EH (cell line): ENCODE data around the gene ARL6IP6.
"Not testable (repeated sequence)": the region's sequence is repeated elsewhere in the genome, so short reads cannot be mapped to it uniquely, and the experiment has no call there.

Experiments used
- DNase-seq: peaks from one replicate; pipeline ENCODE4 v3.0.0-alpha.2; 2015; ENCODE audit warnings: low read depth

The ARL6IP6 gene

GRCh38 chr2:152723918-152724317 lies 5.5 kb downstream of the ARL6IP6 start:
- DNase-seq: no peak

GRCh38 chr2:152729844-152730243 lies 11.4 kb downstream of the ARL6IP6 start:
- no peak for DNase-seq

- DNase-seq: no peak
Measured at GRCh38 chr2:152730591-152731333, 12.3 kb downstream of the ARL6IP6 start.

- not testable (repeated sequence) for DNase-seq
Measured at GRCh38 chr2:152737509-152737908, 19.1 kb downstream of the ARL6IP6 start.

- no peak for DNase-seq
Measured at GRCh38 chr2:152738438-152738837, 20.0 kb downstream of the ARL6IP6 start.

GRCh38 chr2:152739705-152740104 lies 21.3 kb downstream of the ARL6IP6 start:
- DNase-seq: not testable (repeated sequence)

GRCh38 chr2:152740743-152741328 lies 22.4 kb downstream of the ARL6IP6 start:
- peak; percentile 67 for DNase-seq

GRCh38 chr2:152743002-152743401 lies 24.6 kb downstream of the ARL6IP6 start:
- no peak for DNase-seq

GRCh38 chr2:152747751-152748150 lies 29.3 kb downstream of the ARL6IP6 start:
- DNase-seq: peak; percentile 65

- peak; percentile 6 for DNase-seq
Measured at GRCh38 chr2:152755029-152755428, 36.6 kb downstream of the ARL6IP6 start.

GRCh38 chr2:152759290-152760072 lies 41.1 kb downstream of the ARL6IP6 start:
- DNase-seq: no peak

- no peak for DNase-seq
Measured at GRCh38 chr2:152761214-152761613, 42.8 kb downstream of the ARL6IP6 start.

- peak; percentile 84 for DNase-seq
Measured at GRCh38 chr2:152762202-152762601, 43.8 kb downstream of the ARL6IP6 start.

- not testable (repeated sequence) for DNase-seq
Measured at GRCh38 chr2:152763208-152763607, 44.8 kb downstream of the ARL6IP6 start.

- DNase-seq: no peak
Measured at GRCh38 chr2:152763651-152764050, 45.2 kb downstream of the ARL6IP6 start.

GRCh38 chr2:152766928-152767327 lies 48.5 kb downstream of the ARL6IP6 start:
- peak; percentile 27 for DNase-seq

GRCh38 chr2:152781175-152781574 lies 62.8 kb downstream of the ARL6IP6 start:
- no peak for DNase-seq

- DNase-seq: no peak
Measured at GRCh38 chr2:152782171-152782570, 63.8 kb downstream of the ARL6IP6 start.

GRCh38 chr2:152790883-152791282 lies 72.5 kb downstream of the ARL6IP6 start:
- DNase-seq: no peak

- DNase-seq: no peak
Measured at GRCh38 chr2:152791979-152792378, 73.6 kb downstream of the ARL6IP6 start.

- no peak for DNase-seq
Measured at GRCh38 chr2:152792974-152793373, 74.6 kb downstream of the ARL6IP6 start.

GRCh38 chr2:152796941-152797340 lies 78.5 kb downstream of the ARL6IP6 start:
- no peak for DNase-seq
